IMR-90 (cell line): ENCODE data around the gene ASB6. TPM values are rescaled to one million over a fixed set of nuclear protein-coding genes. Genes with fewer than 3 reads are reported as not detected.

ENCODE experiments used
- ATAC-seq: fragments of 200-7000 bp; cut with Tn5 transposase; 2 replicates; pipeline ENCODE4 v1.9.1; 2020; ENCODE audit warnings: low read depth, mild to moderate bottlenecking, moderate library complexity
- BruUV-seq: library from RNA; stranded (reverse); fragments of 400-500 nt; replicated peaks from 2 replicates; lab custom pipeline; 2021; lab: Mats Ljungman, UMichigan
- CTCF ChIA-PET: fragments of 300-600 bp; formaldehyde crosslinking; extraction: SDS; loops from one replicate; lab custom pipeline; 2021; ENCODE audit warnings: antibody characterized with exemption; lab: Yijun Ruan, JAX
- POLR2A ChIA-PET: fragments of 300-600 bp; sonication (Branson Sonifier 250); formaldehyde crosslinking; loops from one replicate; lab custom pipeline; 2022; ENCODE audit warnings: antibody characterized with exemption; ENCODE audit not compliant: unreplicated experiment; lab: Charles Lee
- DNase-seq: peaks from one replicate; pipeline ENCODE4 v3.0.0; 2013
- H2AFZ ChIP-seq: replicated peaks from 2 replicates; pipeline ENCODE3; 2013; ENCODE audit warnings: low read length, mild to moderate bottlenecking; ENCODE audit not compliant: poor library complexity
- H2AK5ac ChIP-seq: 2 replicates; pipeline ENCODE4 v1.6.1; 2013; ENCODE audit warnings: low read depth, low read length, inconsistent platforms
- H2AK9ac ChIP-seq: replicated peaks from 2 replicates; pipeline ENCODE3; 2013; ENCODE audit warnings: mild to moderate bottlenecking, low read depth, low read length, moderate library complexity; ENCODE audit not compliant: poor library complexity
- H2BK120ac ChIP-seq: 2 replicates; pipeline ENCODE4 v1.6.1; 2013; ENCODE audit warnings: low read depth, low read length, inconsistent platforms
- H2BK15ac ChIP-seq: 3 replicates; pipeline ENCODE4 v1.6.1; 2013; ENCODE audit warnings: low read depth, low read length, inconsistent platforms
- H2BK20ac ChIP-seq: 2 replicates; pipeline ENCODE4 v1.6.1; 2013; ENCODE audit warnings: low read depth, mild to moderate bottlenecking, inconsistent platforms, low read length, moderate library complexity
- H2BK5ac ChIP-seq: 2 replicates; pipeline ENCODE4 v1.6.1; 2013; ENCODE audit warnings: mild to moderate bottlenecking, low read depth, low read length, inconsistent platforms; ENCODE audit not compliant: poor library complexity, severe bottlenecking
- H3K14ac ChIP-seq: replicated peaks from 2 replicates; pipeline ENCODE4 v1.6.1; 2013; ENCODE audit warnings: low read depth, low read length, inconsistent platforms
- H3K18ac ChIP-seq: 2 replicates; pipeline ENCODE4 v1.6.1; 2013; ENCODE audit warnings: low read depth, low read length, control low read depth
- H3K23ac ChIP-seq: 2 replicates; pipeline ENCODE4 v1.6.1; 2013; ENCODE audit warnings: low read depth, low read length, inconsistent platforms
- H3K27ac ChIP-seq: 2 replicates; pipeline ENCODE4 v1.5.1; 2013; ENCODE audit warnings: mild to moderate bottlenecking, control low read depth, low read length; ENCODE audit not compliant: insufficient read depth
- H3K27me3 ChIP-seq: 2 replicates; pipeline ENCODE4 v1.6.1; 2013; ENCODE audit warnings: low read length; ENCODE audit not compliant: control insufficient read depth, insufficient read depth
- H3K36me3 ChIP-seq: 2 replicates; pipeline ENCODE4 v1.6.1; 2013; ENCODE audit warnings: low read length, mixed read lengths; ENCODE audit not compliant: control insufficient read depth, insufficient read depth
- H3K4ac ChIP-seq: 2 replicates; pipeline ENCODE4 v1.6.1; 2013; ENCODE audit warnings: low read depth, low read length, inconsistent platforms
- H3K4me1 ChIP-seq: 2 replicates; pipeline ENCODE4 v1.6.1; 2013; ENCODE audit warnings: low read length, mixed read lengths; ENCODE audit not compliant: control insufficient read depth, insufficient read depth
- H3K4me2 ChIP-seq: 2 replicates; pipeline ENCODE4 v1.6.1; 2013; ENCODE audit warnings: low read depth, mild to moderate bottlenecking, control low read depth, low read length, moderate library complexity
- H3K4me3 ChIP-seq: 2 replicates; pipeline ENCODE4 v1.5.1; 2013; ENCODE audit warnings: low read depth, mild to moderate bottlenecking, control low read depth, low read length, moderate library complexity; ENCODE audit not compliant: insufficient read depth
- H3K56ac ChIP-seq: 2 replicates; pipeline ENCODE4 v1.6.1; 2013; ENCODE audit warnings: low read length, inconsistent platforms; ENCODE audit not compliant: insufficient read depth; ENCODE audit errors: extremely low read depth
- H3K79me1 ChIP-seq, 2 experiments: 2 replicates each; pipeline ENCODE4 v1.6.1; 2013; ENCODE audit warnings: low read length in 2 of 2, inconsistent platforms in 1 of 2, low read depth in 1 of 2
- H3K9ac ChIP-seq: 2 replicates; pipeline ENCODE4 v1.6.1; 2013; ENCODE audit warnings: low read depth, low read length, control low read depth
- H3K9me1 ChIP-seq: 2 replicates; pipeline ENCODE4 v1.6.1; 2013; ENCODE audit warnings: low read length, inconsistent platforms; ENCODE audit not compliant: insufficient read depth
- H3K9me3 ChIP-seq: 2 replicates; pipeline ENCODE4 v1.6.1; 2013; ENCODE audit warnings: low read length; ENCODE audit not compliant: control insufficient read depth, insufficient read depth
- H4K20me1 ChIP-seq: 2 replicates; pipeline ENCODE4 v1.6.1; 2013; ENCODE audit warnings: low read length, inconsistent platforms; ENCODE audit not compliant: insufficient read depth
- H4K5ac ChIP-seq: 2 replicates; pipeline ENCODE4 v1.6.1; 2013; ENCODE audit warnings: mild to moderate bottlenecking, low read depth, low read length, control low read depth
- H4K8ac ChIP-seq, 2 experiments: 2 replicates each; pipeline ENCODE4 v1.6.1; 2013; ENCODE audit warnings: low read depth in 2 of 2, low read length in 2 of 2, control low read depth in 1 of 2, inconsistent platforms in 1 of 2
- H4K91ac ChIP-seq: 2 replicates; pipeline ENCODE4 v1.6.1; 2013; ENCODE audit warnings: low read depth, low read length, inconsistent platforms; ENCODE audit not compliant: insufficient read depth
- MAFK ChIP-seq: IDR thresholded peaks from 2 replicates; pipeline ENCODE4 v1.6.1; 2012; ENCODE audit warnings: low read depth, low read length, improper control_type of control experiment
- MXI1 ChIP-seq: IDR thresholded peaks from 2 replicates; pipeline ENCODE4 v1.6.1; 2012; ENCODE audit warnings: low read depth, mild to moderate bottlenecking, low read length, moderate library complexity, borderline replicate concordance
- SMC3 ChIP-seq: fragments of 150-350 bp; IDR thresholded peaks from 2 replicates; pipeline ENCODE4 v1.6.1; 2016; ENCODE audit warnings: low read depth, mild to moderate bottlenecking, antibody characterized with exemption, low read length, moderate library complexity
- WGBS, 2 experiments: methylation state at CpG; one replicate each; pipeline versions ENCODE4 v1.1.5 to v1.1.7; 2013; ENCODE audit warnings: missing lambda C conversion rate in 2 of 2; ENCODE audit not compliant: insufficient read length in 1 of 2; ENCODE audit errors: extremely low coverage in 2 of 2; 5-methylcytosine and 5-hydroxymethylcytosine counted together
- dilution Hi-C: fragments of 300-500 bp; cut with HindIII; formaldehyde crosslinking; loops from one replicate; pipeline ENCODE4 v1.14.3; 2018; ENCODE audit warnings: low sequenced_read_pairs; ENCODE audit not compliant: unreplicated experiment
- in situ Hi-C: fragments of 300-500 bp; cut with MboI; formaldehyde crosslinking; loops from 3 replicates; pipeline ENCODE4 v1.14.3; 2019; ENCODE audit warnings: low sequenced_read_pairs, inconsistent platforms, mixed read lengths
- intact Hi-C: fragments of 100-400 bp; cut with micrococcal nuclease; formaldehyde crosslinking; loops from 2 replicates; pipeline ENCODE4 v1.10.0; 2022
- polyA plus RNA-seq, 3 experiments: library from polyadenylated mRNA; depleted of rRNA; stranded (reverse); fragments of >200 nt; gene quantifications; 2 replicates each; pipeline ENCODE4 v1.2.3, GENCODE V29; 2012; ENCODE audit warnings: low replicate concordance in 1 of 3
- total RNA-seq: library from RNA; depleted of rRNA; stranded (reverse); fragments of >200 nt; gene quantifications from 2 replicates; pipeline ENCODE4 v1.2.3, GENCODE V29; 2012
- TF ChIP-seq, protein P1 (sequence below): fragments of 150-350 bp; IDR thresholded peaks from 2 replicates; pipeline ENCODE4 v1.6.1; 2017; ENCODE audit warnings: mild to moderate bottlenecking, antibody characterized with exemption, low read length, low read depth

ASB6 gene
- total and polyA plus RNA-seq, 2 of the 4 experiments (the other 2 are of a cell fraction), result 9.7 to 28.9 TPM

DNA sequence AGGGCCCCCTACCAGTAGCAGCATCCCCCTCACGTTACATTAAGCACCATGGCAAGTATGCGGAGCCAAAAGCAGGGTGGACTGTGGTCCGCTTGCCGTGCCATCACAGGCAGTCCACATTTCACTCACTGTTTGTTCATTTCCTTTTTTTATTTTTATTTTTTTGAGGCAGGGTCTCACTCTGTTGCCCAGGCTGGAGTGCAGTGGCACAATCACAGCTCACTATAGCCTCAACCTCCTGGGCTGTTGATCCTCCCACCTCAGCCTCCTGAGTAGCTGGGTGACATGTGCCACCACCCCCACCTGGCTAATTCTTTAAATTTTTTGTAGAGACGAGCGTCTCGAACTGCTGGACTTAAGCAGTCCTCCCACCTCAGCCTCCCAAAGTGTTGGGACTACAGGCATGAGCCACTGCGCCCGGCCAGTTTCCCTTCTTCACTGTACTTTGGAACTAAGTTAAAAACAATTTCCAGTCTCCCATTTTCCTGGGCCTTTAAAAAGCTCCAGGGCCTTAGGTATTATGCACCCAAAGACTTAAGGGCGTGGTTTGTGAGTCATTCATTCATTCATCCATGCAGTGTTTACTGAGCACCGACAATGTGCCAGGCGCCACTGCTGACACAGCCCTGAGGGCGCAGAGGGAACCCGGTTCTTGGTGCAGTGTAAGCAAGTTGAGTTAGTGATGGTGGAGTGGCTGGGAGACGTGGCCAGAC, 43.4 kb upstream of the ASB6 start:
- Histone ChIP-seq H3K18ac (no peak overlapping the region), H3K4me2 (no peak overlapping the region), H4K91ac (peak overlapping the region; percentile 46; the same call in 1 of the 2 replicates), H3K23ac (no peak overlapping the region), H3K36me3 (peaks cover 30% of the 10 kb centered on the region), H3K14ac (peak overlapping the region; percentile 30; the same call in 1 of the 2 replicates), H3K9me1 (peaks cover 32% of the 10 kb centered on the region), H3K27me3 (no peaks in the 10 kb centered on the region), H4K8ac (0 out of 4 replicates have a peak overlapping the region, but pooled peaks of 1 of the 2 experiments have one; percentile 13), H3K4ac (peak overlapping the region; percentile 27), H3K4me1 (peaks cover 7% of the 10 kb centered on the region; the same call in 1 of the 2 replicates), H3K9ac (no peak overlapping the region), H4K20me1 (peaks cover 35% of the 10 kb centered on the region), H2AK9ac (peak overlapping the region; percentile 20), H2AK5ac (peak overlapping the region; percentile 62), H3K56ac (no peak overlapping the region), H3K4me3 (no peak overlapping the region), H2AFZ (peak overlapping the region; percentile 66), H2BK120ac (0 out of 2 replicates have a peak overlapping the region, but pooled peaks have one; percentile 14), H2BK20ac (no peak overlapping the region), H3K9me3 (no peaks in the 10 kb centered on the region), H2BK5ac (peak overlapping the region; percentile 15), H4K5ac (no peak overlapping the region), H3K79me1 (peaks cover 36 to 81% of the 10 kb centered on the region in 2 experiments; a peak in 3 of 4 replicates), H2BK15ac (0 out of 3 replicates have a peak overlapping the region, but pooled peaks have one; percentile 7), H3K27ac (no peak overlapping the region)
- dilution Hi-C loops (no loop called here), intact Hi-C loops (no loop called here), in situ Hi-C loops (no loop called here)
- WGBS, 2 experiments, result 61% methylated on average over 8 of the region's 15 CpGs; no CpG with 5 or more reads in 1 of the 2 experiments
- ATAC-seq (peak; percentile 79), DNase-seq (peak; percentile 63)
- CTCF ChIA-PET, result no interaction called here
- no TSS peak for BruUV-seq
- TF ChIP-seq MXI1 (peak; percentile 28; the same call in 1 of the 2 replicates), MAFK (0 out of 2 replicates have a peak, but pooled peaks have one; percentile 24), SMC3 (no peak)
- TF ChIP-seq, protein P1, sequence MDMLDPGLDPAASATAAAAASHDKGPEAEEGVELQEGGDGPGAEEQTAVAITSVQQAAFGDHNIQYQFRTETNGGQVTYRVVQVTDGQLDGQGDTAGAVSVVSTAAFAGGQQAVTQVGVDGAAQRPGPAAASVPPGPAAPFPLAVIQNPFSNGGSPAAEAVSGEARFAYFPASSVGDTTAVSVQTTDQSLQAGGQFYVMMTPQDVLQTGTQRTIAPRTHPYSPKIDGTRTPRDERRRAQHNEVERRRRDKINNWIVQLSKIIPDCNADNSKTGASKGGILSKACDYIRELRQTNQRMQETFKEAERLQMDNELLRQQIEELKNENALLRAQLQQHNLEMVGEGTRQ, result no peak
- POLR2A ChIA-PET, result no interaction called here
